B cell (primary cell): ENCODE data around the gene MBTPS1. TPM values are rescaled to one million over a fixed set of nuclear protein-coding genes. Genes with fewer than 3 reads are reported as not detected.

ENCODE experiments used
- ATAC-seq: fragments of 200-7000 bp; cut with Tn5 transposase; one replicate; pipeline ENCODE4 v1.10.0; 2021; ENCODE audit warnings: low read depth, mild to moderate bottlenecking, moderate number of reproducible peaks, moderate library complexity
- CTCF ChIA-PET: fragments of 350-600 bp; sonication (Branson Sonifier 250); formaldehyde crosslinking; loops from one replicate; lab custom pipeline; 2021; ENCODE audit warnings: antibody characterized with exemption, inconsistent platforms; lab: Charles Lee
- POLR2A ChIA-PET: fragments of 350-600 bp; sonication (Branson Sonifier 250); formaldehyde crosslinking; loops from one replicate; lab custom pipeline; 2021; ENCODE audit warnings: antibody characterized with exemption; lab: Charles Lee
- DNase-seq: peaks from one replicate; pipeline ENCODE4 v3.0.0; 2013
- H2AFZ ChIP-seq: 2 replicates; pipeline ENCODE4 v1.6.1; 2012; ENCODE audit warnings: mild to moderate bottlenecking, low read depth, low read length; ENCODE audit not compliant: insufficient read depth, poor library complexity, severe bottlenecking
- H3K27ac ChIP-seq, 2 donors: 1 replicate in 1 of 2; 2 replicates in 1 of 2; pipeline ENCODE4 v1.5.1; 2012 to 2013; ENCODE audit warnings: low read length in 2 of 2, mild to moderate bottlenecking in 2 of 2, moderate library complexity in 1 of 2
- H3K27me3 ChIP-seq, 4 experiments: fragments of 200-600 bp in 1 of 4; sonication (generic) in 1 of 4; replicated peaks in 1 of 4; 1 replicate in 2 of 4; 2 replicates in 2 of 4; pipeline versions ENCODE4 v1.6.1 to v1.7.0; 2013 to 2016; ENCODE audit warnings: low read length in 3 of 4, mild to moderate bottlenecking in 2 of 4, mixed read lengths in 1 of 4, moderate library complexity in 1 of 4; ENCODE audit not compliant: insufficient read depth in 4 of 4, control insufficient read depth in 3 of 4; ENCODE audit errors: control extremely low read depth in 1 of 4
- H3K36me3 ChIP-seq, 2 experiments: replicated peaks in 1 of 2; 1 replicate in 1 of 2; 2 replicates in 1 of 2; pipeline versions ENCODE4 v1.6.1 to v1.7.1; 2013; ENCODE audit warnings: low read length in 1 of 2; ENCODE audit not compliant: insufficient read depth in 2 of 2, control insufficient read depth in 1 of 2; ENCODE audit errors: control extremely low read depth in 1 of 2, extremely low read depth in 1 of 2
- H3K4me1 ChIP-seq, 2 donors: fragments of 200-600 bp in 1 of 2; sonication (generic) in 1 of 2; 1 replicate in 1 of 2; 2 replicates in 1 of 2; pipeline versions ENCODE4 v1.5.1 to v1.6.1; 2013 to 2017; ENCODE audit warnings: low read length in 2 of 2; ENCODE audit not compliant: control insufficient read depth in 2 of 2, insufficient read depth in 2 of 2
- H3K4me2 ChIP-seq: replicated peaks from 2 replicates; pipeline ENCODE3; 2012; ENCODE audit warnings: mild to moderate bottlenecking, low read depth, low read length; ENCODE audit not compliant: poor library complexity, severe bottlenecking
- H3K4me3 ChIP-seq, 5 experiments: fragments of 200-600 bp in 1 of 5; sonication (generic) in 1 of 5; 1 replicate in 3 of 5; 2 replicates in 2 of 5; pipeline versions ENCODE4 v1.5.1 to v1.7.0; 2011 to 2016; ENCODE audit warnings: low read length in 4 of 5, mild to moderate bottlenecking in 4 of 5, low read depth in 2 of 5, control low read depth in 1 of 5, moderate library complexity in 1 of 5; ENCODE audit not compliant: insufficient read depth in 1 of 5; ENCODE audit errors: control extremely low read depth in 1 of 5, extremely low read depth in 1 of 5
- H3K79me2 ChIP-seq: fragments of 200-600 bp; sonication (generic); one replicate; pipeline ENCODE4 v1.6.0; 2016; ENCODE audit warnings: low read length; ENCODE audit not compliant: control insufficient read depth, insufficient read depth
- H3K9ac ChIP-seq: fragments of 200-600 bp; sonication (generic); 2 replicates; pipeline ENCODE4 v1.6.1; 2017; ENCODE audit warnings: mild to moderate bottlenecking, low read length, moderate library complexity
- H3K9me3 ChIP-seq, 3 donors: one replicate each; pipeline versions ENCODE4 v1.6.1 to v1.7.1; 2013; ENCODE audit warnings: low read length in 2 of 3; ENCODE audit not compliant: control insufficient read depth in 2 of 3, insufficient read depth in 1 of 3; ENCODE audit errors: control extremely low read depth in 1 of 3
- H4K20me1 ChIP-seq: 2 replicates; pipeline ENCODE4 v1.6.0; 2012; ENCODE audit warnings: mild to moderate bottlenecking, low read length; ENCODE audit not compliant: insufficient read depth, control insufficient read depth, poor library complexity, severe bottlenecking
- H3K27ac Mint-ChIP-seq: one replicate; pipeline ENCODE4 v1.8.0; 2021; ENCODE audit warnings: mixed read lengths
- H3K27me3 Mint-ChIP-seq: one replicate; pipeline ENCODE4 v1.8.0; 2021; ENCODE audit warnings: mixed read lengths
- H3K4me1 Mint-ChIP-seq: one replicate; pipeline ENCODE4 v1.8.0; 2021; ENCODE audit warnings: mixed read lengths
- H3K4me3 Mint-ChIP-seq: one replicate; pipeline ENCODE4 v1.8.0; 2021; ENCODE audit warnings: mixed read lengths
- H3K9me3 Mint-ChIP-seq: one replicate; pipeline ENCODE4 v1.8.0; 2022; ENCODE audit warnings: mixed read lengths; ENCODE audit not compliant: insufficient read depth
- CTCF ChIP-seq: fragments of 200-600 bp; IDR thresholded peaks from one replicate; pipeline ENCODE4 v1.8.0; 2022; ENCODE audit warnings: antibody characterized with exemption, mild to moderate bottlenecking
- EZH2 ChIP-seq: IDR thresholded peaks from 2 replicates; pipeline ENCODE4 v1.6.1; 2012; ENCODE audit warnings: borderline replicate concordance, low read depth, mild to moderate bottlenecking, moderate library complexity, low read length; ENCODE audit not compliant: insufficient read depth, poor library complexity, severe bottlenecking
- WGBS: methylation state at CpG from one replicate; pipeline ENCODE4 v1.1.5; 2013; ENCODE audit warnings: missing lambda C conversion rate; ENCODE audit not compliant: insufficient coverage; 5-methylcytosine and 5-hydroxymethylcytosine counted together
- intact Hi-C: fragments of 100-400 bp; cut with micrococcal nuclease; formaldehyde crosslinking; loops from one replicate; pipeline ENCODE4 v1.10.0; 2022
- polyA plus RNA-seq: library from polyadenylated mRNA; depleted of rRNA; stranded (reverse); fragments of >200 nt; gene quantifications from 2 replicates; pipeline ENCODE4 v1.2.3, GENCODE V29; 2012
- small RNA-seq: library from RNA; depleted of rRNA; stranded (forward); fragments of <200 nt; gene quantifications from one replicate; pipeline ENCODE3, GENCODE V24; 2012; ENCODE audit warnings: low replicate concordance, low read depth; ENCODE audit not compliant: insufficient read length
- total RNA-seq, 2 donors: library from RNA; stranded (reverse); fragments of 120-200 nt in 1 of 2; gene quantifications; 1 replicate in 1 of 2; 2 replicates in 1 of 2; pipeline versions ENCODE4 v1.2.3 to v1.2.4, GENCODE V29; 2013 to 2022

The MBTPS1 gene
- total and polyA plus RNA-seq, 2 donors (not counting 1 experiment from before 2014, with no cell fraction given), result 85.9 to 120 TPM

DNA sequence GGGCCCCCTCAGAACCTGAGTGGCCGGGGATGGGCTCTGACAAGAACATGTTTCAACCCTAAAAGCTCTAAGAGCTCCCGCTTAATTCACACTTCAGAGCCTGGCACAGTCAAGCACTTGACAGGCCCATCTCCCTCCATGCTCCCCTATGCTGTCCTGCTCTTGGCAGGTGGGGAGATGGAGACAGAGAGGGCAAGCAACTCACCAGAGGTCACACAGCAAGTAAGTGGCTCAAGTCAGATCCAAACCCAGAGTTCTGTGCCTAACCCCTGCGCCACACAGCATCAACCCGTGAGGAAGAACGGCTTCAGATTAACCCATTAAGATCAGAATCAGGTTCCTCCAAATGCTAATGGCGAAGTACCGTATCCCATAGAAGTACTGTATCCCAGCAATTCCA lies 112.3 kb downstream of the MBTPS1 start:
- DNase-seq, result no peak
- Histone ChIP-seq H3K4me2 (no peak overlapping the region), H3K9ac (no peak overlapping the region), H3K27ac (no peak overlapping the region), H3K36me3 (no peaks in the 10 kb centered on the region), H3K4me3 (no peak overlapping the region), H3K27me3 (no peaks in the 10 kb centered on the region), H2AFZ (no peak overlapping the region), H3K79me2 (no peaks in the 10 kb centered on the region), H3K9me3 (no peaks in the 10 kb centered on the region), H3K4me1 (no peaks in the 10 kb centered on the region), H4K20me1 (no peaks in the 10 kb centered on the region)
- ChIA-PET POLR2A (no interaction called here), CTCF (no interaction called here)
- Mint-ChIP-seq H3K4me3 (no peak overlapping the region), H3K27ac (no peak overlapping the region), H3K4me1 (no peaks in the 10 kb centered on the region), H3K27me3 (peaks cover 14% of the 10 kb centered on the region), H3K9me3 (no peaks in the 10 kb centered on the region)
- intact Hi-C loops, result no loop called here
- TF ChIP-seq CTCF (no peak), EZH2 (no peak)
- 96% methylated on average over 6 of the region's 7 CpGs for WGBS
- ATAC-seq, result no peak

Small RNA genes lying within 50 kb of the gene (small RNA-seq; reads per million reads assigned to genes)
- gene RNA5SP432, result not detected

Other genes with a start within 250 kb of the MBTPS1 start
- gene MLYCD, start 217.8 kb downstream of the MBTPS1 start, total RNA-seq, result 16.8 and 17.1 TPM in 2 replicates
- 2.3 and 2.7 TPM in 2 replicates for gene MLYCD, start 217.8 kb downstream of the MBTPS1 start, polyA plus RNA-seq
- gene OSGIN1, start 163.7 kb downstream of the MBTPS1 start, total RNA-seq, result 1.2 and 1.8 TPM in 2 replicates
- gene OSGIN1, start 163.7 kb downstream of the MBTPS1 start, polyA plus RNA-seq, result 0.85 and 1.8 TPM in 2 replicates
- not detected in 2 replicates for gene NECAB2, start 148.7 kb downstream of the MBTPS1 start, total RNA-seq
- gene NECAB2, start 148.7 kb downstream of the MBTPS1 start, polyA plus RNA-seq, result not detected in 2 replicates
- not detected in 2 replicates for gene SLC38A8, start 74.1 kb downstream of the MBTPS1 start, total RNA-seq
- gene SLC38A8, start 74.1 kb downstream of the MBTPS1 start, polyA plus RNA-seq, result not detected in 2 replicates
- gene HSDL1, start 28.2 kb upstream of the MBTPS1 start, total RNA-seq, result 30.8 and 40.2 TPM in 2 replicates
- 12.4 and 16.4 TPM in 2 replicates for gene HSDL1, start 28.2 kb upstream of the MBTPS1 start, polyA plus RNA-seq
- 0.29 and 0.30 TPM in 2 replicates for gene DNAAF1, start 28.4 kb upstream of the MBTPS1 start, total RNA-seq
- 0.13 and 0.24 TPM in 2 replicates for gene DNAAF1, start 28.4 kb upstream of the MBTPS1 start, polyA plus RNA-seq
- gene TAF1C, start 70.1 kb upstream of the MBTPS1 start, total RNA-seq, result 110 and 115 TPM in 2 replicates
- gene TAF1C, start 70.1 kb upstream of the MBTPS1 start, polyA plus RNA-seq, result 125 and 177 TPM in 2 replicates
- 0.29 TPM in 1 of 2 replicates, not detected in the other for gene ADAD2, start 74.2 kb upstream of the MBTPS1 start, total RNA-seq
- 0.06 and 0.14 TPM in 2 replicates for gene ADAD2, start 74.2 kb upstream of the MBTPS1 start, polyA plus RNA-seq
- not detected in 2 replicates for gene KCNG4, start 123.1 kb upstream of the MBTPS1 start, total RNA-seq
- gene KCNG4, start 123.1 kb upstream of the MBTPS1 start, polyA plus RNA-seq, result not detected in 2 replicates
- not detected in 2 replicates for gene WFDC1, start 177.9 kb upstream of the MBTPS1 start, total RNA-seq
- not detected in 2 replicates for gene WFDC1, start 177.9 kb upstream of the MBTPS1 start, polyA plus RNA-seq